ENCODE data around the gene AHRR.
"Not testable (repeated sequence)": the region's sequence is repeated elsewhere in the genome, so short reads cannot be mapped to it uniquely, and the experiment has no call there.

Gene AHRR

DNA sequence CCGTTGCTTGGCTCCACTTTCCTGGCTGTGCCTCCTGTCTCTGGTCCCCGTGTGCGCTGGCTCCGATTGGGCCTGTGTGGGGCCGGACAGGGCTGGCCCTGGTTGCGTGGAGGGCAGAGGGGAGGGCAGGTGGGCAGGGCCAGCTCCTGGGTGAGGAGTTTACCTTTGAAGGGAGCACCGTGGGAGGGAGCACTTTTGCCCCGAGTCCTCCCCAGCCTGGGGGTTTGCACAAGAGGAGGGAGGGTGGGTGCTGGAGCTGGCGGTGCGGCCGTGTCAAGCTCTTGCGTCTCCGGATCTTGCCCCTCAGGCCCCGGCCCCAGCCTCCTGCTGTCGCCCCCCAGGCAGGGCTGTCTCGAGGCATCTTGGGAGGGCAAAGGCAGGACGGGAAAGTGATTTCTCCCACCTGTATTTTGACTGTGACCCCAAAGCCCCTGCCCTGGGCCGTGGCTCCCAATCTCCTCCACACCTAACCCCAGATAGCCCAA is 73.2 kb downstream of the AHRR start:
- DNase-seq (ENCODE audit: low read depth in 1 of 2, low spot score in 1 of 2) = no peak

DNA sequence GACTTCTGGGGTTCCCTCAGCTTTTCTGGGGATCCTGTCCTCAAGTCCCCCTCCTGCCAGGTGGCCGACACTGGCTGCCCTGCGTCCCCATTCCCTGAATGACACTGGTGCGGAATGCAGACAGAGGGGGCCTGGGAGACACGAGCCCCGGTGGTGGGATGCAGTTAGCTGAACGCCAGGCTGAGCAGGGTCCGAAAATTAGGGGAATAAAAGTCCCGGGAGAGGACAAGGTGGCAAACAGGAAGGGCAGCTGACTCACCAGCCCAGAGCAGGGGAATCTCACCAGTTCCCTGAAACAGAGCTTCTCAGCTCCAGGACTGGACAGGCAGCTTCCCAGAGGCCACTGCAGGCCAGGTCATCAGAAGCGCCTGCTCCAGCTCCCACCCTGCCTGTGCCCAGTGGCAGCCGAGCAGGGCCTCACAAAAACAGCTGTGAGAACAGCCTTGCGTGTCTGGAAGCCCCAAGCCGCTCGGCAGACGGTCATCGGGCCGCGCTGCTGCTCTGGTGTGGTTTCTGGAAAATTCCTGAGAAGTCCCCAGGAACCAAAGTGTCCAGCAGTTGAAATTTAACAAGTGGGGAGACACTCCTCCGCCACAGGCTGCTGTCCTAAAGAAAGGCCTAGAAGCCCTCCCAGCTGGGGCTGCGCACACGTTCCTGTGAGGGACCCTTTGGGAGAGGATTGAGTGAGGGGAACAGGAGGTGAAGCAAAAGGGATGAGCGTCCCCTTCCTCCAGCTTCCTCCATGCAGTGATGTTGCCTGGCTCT is 73.8 kb downstream of the AHRR start:
- no peak for DNase-seq (ENCODE audit: low read depth in 1 of 2, low spot score in 1 of 2)

DNA sequence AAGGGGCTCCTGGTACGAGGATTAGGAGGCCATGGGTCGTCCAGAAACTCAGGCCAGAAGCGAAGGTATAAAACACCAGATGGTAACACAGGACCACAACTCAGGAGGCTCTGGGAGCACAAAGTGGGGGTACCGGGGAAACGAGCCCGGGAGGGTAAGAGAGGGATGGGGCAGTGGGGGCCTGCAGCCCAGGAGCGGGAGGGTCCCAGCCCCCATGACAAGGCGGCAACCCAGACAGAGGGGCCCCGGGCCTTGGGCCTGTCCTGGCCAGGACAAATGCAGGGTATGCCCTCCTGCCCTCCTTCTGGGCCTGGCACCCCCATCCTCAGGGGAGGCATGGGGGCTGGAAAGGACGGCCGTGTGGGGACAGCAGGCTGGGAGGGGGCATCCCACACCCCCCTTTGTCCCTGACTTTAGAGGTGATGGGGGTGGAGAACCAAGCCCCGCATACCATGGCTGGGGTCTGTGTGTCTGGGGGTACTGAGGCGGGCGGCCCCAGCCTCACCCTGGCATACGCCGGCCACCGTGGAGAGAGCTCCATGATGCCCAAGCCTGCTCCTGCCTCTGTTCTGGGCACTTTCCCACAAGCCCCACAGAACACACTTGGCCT is 74.5 kb downstream of the AHRR start:
- DNase-seq (ENCODE audit: low read depth in 1 of 2, low spot score in 1 of 2) = no peak

DNA sequence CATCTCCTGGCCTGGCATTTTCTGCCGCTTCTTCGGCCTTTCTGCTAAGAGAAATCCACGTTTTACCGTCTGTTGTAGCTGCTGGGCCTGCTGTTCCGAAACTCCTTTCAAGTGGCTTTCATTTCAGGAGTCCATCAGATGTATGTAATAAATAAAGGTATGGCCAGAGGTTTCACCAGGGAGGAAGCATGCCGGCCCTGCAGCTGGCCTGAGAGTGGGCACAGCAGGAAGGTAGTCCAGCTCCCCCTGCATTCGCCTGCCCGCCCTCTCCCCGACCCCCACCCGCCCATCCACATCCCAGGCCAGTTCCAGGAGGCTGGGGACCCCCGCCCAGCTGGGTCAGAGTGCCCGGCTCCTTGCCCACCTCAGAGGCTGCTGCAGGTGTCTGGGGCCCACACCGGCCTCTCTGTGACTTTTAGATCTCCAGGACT is 75.0 kb downstream of the AHRR start:
- no peak for DNase-seq (ENCODE audit: low read depth in 1 of 2, low spot score in 1 of 2)

DNA sequence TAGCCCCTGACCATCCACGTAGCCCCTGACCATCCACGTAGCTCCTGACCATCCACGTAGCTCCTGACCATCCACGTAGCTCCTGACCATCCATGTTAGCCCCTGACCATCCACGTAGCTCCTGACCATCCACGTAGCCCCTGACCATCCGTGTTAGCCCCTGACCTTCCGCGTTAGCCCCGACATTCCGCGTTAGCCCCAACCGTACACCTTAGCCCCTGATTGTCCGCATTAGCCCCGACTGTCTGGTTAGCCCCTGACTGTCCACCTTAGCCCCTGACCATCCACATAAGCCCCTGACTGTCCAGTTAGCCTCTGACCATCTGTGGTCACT is 76.6 kb downstream of the AHRR start:
- not testable (repeated sequence) for DNase-seq (ENCODE audit: low read depth in 1 of 2, low spot score in 1 of 2)

DNA sequence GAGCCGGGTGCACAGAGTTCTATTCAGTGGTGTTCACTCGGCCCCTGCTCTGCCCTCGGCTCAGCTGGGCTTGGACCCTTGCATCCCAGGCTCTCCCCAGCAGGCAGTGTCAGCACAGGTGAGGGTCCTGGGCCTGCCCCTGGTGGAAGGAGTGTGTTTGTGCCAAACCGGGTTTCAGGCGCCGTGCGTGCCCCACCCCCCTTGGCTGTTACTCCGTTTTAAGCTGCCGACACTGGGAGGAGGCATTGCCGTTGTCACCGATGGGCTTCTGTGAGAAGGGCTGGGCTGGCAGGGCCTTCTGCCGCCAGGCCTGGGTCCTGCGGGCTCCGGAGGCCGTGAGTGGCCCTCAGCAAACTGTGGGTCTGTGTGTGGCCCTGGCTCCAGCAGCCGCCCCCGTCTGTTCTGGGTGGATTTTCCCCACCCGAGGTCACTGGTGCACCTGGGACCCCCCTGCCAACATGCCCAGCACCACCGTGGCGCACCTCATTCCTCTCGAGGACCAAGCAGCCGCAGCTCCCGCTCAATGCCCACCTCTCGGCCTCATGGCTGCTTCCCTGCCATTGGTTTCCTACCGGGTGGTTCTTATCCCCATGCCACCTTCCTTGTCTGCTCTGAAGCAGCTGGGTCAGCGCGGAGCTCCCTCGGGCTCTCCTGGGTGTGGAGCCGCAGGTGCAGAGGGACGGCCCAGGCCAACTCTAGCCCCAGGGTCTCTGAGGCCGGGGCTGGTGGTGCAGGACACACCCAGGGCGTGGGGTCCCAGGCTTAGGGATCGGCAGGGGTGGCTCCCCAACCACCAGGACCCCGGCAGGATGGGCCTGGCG is 77.2 kb downstream of the AHRR start:
- DNase-seq (ENCODE audit: low read depth in 1 of 2, low spot score in 1 of 2) = no peak

DNA sequence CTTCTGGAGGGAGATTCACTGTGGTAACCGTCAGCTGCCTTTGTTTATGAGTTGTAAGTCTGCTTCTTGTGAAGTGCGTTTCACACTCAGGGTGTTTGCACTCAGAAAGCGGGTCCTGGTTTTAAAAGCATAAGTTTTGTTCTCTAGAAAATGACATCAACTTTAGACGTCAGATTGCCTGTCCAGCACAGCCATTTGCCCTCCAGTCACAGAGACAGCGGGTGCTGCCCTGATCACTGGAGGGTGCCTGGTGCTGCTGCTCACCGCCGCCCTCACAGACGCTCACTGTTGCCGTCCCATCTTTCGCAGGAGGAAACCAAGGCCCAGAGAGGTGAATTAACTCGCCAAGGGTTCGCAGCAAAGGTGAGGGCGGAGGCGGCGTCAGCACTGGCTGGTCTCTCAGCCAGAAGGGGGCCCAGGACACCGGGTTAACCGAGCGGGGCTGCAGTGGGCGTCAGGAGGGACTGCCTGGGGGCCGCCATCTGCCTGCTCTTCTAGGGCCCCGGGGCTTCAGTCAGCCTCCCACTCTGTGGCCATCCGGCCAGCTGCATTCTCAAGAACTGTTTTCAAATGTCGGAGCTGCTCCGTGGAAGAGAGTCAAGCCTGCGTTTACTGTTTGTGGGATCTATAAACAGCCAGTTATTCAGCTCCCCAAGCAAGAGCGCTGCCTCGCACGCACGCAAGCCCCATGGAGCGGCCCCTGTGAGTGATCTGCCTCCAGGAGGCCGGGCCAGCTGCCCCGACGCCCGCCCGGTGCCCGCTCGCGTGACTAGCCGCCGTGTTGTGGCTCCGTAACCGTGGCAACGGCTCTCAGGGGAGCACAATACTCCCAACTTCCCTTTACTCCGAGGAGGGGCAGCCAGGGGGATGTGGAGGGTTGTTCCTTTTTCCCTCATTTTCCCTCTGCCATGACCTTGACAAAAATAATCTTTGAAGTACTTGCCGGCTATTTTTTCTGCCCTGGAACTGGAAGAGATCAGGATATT is 78.1 kb downstream of the AHRR start:
- peak in 1 of 2 donors; percentile 60 for DNase-seq (ENCODE audit: low read depth in 1 of 2, low spot score in 1 of 2)

DNA sequence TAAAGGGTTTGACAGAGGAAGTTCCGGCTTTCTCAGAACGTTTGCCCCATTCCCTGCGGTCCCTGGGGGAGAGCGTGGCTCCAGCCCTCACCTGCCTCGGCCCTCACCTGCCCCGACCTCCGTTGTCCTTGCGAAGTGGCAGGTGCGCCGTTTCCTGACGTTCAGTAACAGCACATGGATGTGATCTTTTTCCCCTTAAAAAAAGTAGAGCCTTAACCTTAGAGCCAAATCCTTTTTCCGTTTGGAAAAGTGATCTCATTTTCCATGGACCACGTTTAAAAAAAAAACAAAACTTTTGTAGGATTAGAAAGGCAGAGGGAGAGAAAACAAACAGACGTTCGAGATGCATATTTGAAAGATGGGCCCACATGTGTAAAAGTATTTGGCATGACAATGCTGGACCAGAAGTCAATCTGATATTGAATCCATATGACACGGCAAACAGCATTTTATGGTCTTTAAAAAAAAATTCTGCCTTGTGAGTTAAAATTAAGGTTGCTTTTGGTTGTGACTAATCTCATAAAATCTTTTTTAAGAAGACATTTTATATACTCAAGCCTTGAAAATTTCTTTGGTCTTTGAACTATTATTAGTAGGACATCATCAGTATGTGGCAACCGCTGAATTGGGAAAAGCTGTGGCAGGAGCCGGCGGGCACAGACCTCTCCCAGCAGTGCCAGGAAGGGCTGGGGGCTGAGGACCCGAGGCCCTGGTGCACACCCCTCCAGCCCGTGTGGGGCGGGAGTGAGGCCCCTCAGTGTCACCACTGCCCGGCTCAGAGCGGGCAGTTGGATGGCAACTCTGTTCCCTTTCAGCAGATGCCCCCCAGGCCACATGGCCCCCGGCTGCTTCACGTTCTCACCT is 79.0 kb downstream of the AHRR start:
- no peak for DNase-seq (ENCODE audit: low read depth in 1 of 2, low spot score in 1 of 2)

DNA sequence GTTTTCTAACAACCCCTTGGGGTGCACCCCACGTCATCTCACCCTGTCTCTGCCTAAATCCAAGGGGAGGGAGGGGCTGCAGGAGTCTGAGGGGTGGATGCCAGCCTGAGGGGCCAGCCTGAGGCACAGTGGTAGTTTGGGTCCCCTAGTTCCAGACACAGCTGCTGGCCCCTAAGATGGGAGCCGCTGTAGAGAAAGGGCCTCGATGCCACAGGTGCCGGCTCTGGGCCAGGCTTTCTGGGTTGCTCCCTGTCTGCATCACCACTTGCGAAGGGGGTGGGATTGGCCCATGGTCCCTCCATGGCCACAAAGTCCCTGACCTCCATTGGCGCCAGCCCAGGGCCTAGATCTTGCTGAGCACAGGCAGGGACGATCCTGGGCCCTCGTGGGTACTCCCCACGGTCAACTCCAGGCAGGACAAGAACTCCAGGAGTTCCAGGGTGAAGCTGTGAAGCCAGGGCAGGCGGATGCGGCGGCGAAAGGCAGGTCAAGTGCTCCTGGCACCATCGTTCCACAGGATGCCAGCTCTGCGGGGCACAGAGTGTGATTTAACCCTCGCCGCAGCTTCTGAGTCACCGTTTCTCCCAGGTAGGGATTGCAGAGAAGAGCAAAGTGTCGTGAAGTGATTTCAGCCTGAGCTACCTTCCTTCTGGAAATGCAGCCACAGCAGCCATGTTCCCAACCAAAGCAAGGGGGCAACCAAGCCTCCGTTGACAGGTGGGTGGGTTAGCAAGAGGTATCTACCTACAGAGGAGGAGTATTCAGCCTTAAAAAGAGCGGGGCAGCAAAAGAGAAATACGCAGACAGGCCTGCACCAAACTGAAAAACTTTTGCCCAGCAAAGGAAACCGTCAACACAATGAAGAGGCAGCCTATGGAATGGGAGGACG is 79.9 kb downstream of the AHRR start:
- no peak for DNase-seq (ENCODE audit: low read depth in 1 of 2, low spot score in 1 of 2)

DNA sequence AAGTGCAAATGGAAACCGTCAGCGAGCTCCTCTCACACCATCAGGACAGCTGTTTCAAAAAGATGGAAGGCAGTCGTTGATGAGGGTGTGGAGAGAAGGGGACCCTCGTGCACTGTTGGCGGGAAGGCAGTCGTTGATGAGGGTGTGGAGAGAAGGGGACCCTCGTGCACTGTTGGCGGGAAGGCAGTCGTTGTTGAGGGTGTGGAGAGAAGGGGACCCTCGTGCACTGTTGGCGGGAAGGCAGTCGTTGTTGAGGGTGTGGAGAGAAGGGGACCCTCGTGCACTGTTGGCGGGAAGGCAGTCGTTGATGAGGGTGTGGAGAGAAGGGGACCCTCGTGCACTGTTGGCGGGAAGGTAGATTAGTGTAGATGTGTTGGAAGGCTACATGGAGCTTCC is 80.7 kb downstream of the AHRR start:
- not testable (repeated sequence) for DNase-seq (ENCODE audit: low read depth in 1 of 2, low spot score in 1 of 2)

DNA sequence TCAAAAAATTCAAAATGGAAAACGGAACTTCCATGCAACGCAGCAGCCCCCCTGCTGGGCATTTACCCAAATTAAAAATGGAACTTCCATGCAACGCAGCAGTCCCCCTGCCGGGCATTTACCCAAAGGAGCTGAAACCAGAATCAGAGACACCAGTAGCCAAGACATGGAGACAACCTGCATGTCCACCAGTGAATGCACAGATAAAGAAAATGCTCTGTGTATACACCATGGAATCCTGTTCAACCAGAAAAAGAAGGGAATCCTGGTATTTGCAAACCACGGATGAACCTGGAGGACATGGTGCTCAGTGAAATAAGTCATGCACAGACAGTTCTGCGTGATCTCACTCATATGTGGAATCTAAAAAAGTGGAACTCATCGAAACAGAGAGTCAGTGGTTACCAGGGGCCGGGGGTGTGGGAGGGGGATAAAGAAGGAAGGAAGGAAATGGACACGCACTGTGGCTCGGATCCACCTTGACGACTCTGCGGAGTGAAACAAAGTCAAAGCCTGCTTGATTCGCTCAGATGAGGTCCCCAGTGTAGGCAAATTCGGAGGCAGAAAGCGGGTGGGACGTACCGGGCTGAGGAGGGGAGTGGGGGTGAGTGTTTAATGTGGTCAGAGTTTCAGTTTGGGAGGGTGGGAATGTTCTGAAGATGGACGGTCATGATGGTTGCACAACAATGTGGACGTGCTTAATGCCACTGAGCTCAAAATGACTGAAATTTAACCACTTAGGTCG is 81.3 kb downstream of the AHRR start:
- no peak for DNase-seq (ENCODE audit: low read depth in 1 of 2, low spot score in 1 of 2)

DNA sequence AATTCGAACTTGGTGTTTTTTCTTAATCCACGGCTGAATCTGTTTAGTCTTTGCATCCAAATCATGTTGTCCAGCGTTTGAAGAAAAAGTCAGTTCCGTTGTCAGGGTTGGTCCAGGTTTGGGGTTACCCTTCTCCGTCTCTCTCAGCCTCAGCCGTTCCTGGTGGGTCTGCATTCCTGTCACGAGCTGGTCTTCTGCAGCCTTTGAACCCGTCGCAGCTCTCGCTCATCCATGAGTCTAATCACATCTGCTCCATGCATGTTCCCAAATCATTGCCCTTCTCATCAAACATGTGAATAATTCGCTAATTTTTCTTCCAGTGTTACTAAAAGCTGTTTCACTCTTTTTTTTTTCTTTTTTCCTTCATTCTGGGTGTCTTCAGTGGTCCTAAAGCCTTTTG is 82.5 kb downstream of the AHRR start:
- no peak for DNase-seq (ENCODE audit: low read depth in 1 of 2, low spot score in 1 of 2)

DNA sequence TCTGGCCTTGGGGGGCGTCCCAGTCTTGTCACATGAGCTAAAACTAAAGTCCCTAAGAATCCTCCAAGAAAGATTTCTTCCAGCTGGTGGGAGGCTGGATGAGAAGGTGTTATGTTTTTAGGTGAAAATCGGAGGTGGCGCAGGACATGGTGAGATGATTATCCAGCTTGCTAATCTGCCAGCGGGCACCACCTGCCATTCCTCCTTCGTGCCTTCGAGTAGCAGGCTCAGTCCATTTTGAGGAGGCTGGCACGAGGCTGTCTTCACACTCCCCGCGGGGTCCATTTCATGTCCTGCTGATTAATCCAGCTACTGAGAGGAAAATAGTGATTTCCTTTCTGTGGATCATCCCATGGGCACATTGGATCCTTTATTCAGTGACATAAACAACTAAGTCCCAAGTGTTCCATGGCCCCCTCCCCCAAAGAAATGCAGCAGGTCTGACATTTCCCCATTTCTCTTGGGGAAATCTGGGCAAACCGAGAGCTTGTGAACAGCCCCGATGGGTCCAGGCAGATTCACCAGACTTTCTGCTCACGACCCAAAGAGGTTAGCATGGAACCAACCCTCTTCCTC is 83.2 kb downstream of the AHRR start:
- no peak for DNase-seq (ENCODE audit: low read depth in 1 of 2, low spot score in 1 of 2)

DNA sequence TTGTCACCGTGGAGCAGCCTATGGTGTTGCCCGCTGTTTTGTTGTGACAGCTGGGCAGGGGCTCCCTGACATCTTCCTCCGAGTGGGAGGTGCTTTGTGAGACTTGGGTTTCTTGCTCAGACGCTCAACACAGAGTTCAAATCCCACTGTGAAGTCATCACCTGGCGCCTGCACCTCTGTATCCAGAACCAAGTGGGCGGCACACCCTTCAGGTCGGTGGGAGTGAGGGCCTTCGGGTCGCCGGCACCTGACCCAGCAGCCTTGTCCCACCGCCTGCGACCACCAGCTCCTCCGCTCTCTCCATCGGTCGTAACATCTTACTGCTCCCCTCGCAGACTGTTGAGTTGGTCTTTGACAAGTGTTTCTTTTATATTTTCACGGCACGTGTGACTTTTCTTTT is 83.9 kb downstream of the AHRR start:
- DNase-seq (ENCODE audit: low read depth in 1 of 2, low spot score in 1 of 2) = no peak

DNA sequence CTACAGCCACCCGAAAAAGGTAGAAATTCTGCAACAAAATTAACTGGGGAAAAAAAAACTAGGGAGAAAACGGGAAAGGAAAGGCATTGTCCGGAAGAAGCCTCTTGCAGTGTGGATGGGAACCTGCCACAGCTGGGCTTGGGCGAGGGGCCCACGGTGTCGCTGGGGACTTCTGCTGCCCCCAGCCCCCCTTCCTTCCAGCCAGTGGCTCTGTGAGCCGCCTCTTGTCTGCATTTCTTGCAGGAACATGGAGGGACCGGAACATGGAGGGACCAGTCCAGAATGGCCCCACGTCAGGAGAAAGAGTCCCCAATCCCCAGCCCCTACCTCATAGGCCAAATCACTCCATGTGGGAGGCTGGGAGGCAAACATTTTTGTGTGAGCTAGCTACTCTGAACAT is 84.5 kb downstream of the AHRR start:
- DNase-seq (ENCODE audit: low read depth in 1 of 2, low spot score in 1 of 2) = no peak

DNA sequence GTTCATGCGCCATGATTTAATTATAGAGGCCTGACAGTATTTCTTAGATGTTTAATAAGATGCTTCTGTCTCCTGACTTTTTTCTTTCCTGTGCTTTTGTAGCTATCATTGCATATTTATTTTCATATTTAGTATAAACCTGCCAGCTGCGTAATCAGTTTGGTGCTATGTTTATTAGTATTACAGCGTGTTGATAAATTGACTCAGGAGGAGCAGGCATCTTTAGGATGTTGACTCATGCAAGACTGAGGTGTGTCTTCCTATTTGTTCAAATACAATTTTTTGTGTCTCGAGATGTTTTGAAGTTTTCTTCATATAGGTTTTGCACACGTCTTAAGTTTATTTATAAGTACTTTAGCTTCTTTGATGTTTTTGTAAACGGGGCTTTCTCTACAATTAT is 85.5 kb downstream of the AHRR start:
- no peak for DNase-seq (ENCODE audit: low read depth in 1 of 2, low spot score in 1 of 2)

DNA sequence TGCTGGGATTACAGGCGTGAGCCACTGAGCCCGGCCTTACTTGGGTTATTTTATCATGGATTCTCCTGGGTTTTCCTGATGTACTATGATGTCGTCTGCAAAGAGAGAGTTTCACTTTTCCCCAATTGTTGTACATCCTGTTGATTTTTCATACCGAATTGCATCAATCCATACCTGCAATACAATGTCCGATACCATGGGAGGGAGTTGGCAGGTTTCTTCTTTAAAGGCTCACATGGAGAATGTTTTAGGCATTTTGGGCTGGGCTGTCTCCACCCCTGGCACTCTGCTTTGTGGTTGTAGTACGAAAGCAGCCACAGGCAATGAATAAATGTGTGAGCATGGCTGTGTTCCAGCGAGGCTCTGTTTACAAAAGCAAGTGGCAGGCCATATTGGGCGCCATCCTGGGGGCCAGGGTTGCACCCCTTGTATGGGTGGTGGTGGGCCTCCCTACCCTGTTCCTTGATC is 86.3 kb downstream of the AHRR start:
- DNase-seq (ENCODE audit: low read depth in 1 of 2, low spot score in 1 of 2) = no peak

All from activated CD4-positive, alpha-beta T cell treated with anti-CD3 and anti-CD28 coated beads, Interleukin-2, amount 50 U/mL, for 24 hours (primary cell).